DND-41 (cell line): ENCODE measurements around the gene PELI1.
"Not testable (repeated sequence)": the region's sequence is repeated elsewhere in the genome, so short reads cannot be mapped to it uniquely, and the experiment has no call there.

Experiments
- CTCF ChIP-seq: IDR thresholded peaks from 2 replicates; pipeline ENCODE4 v1.5.1; 2012; ENCODE audit warnings: borderline replicate concordance, low read length, moderate library complexity, mild to moderate bottlenecking; ENCODE audit not compliant: poor library complexity, severe bottlenecking; ENCODE audit errors: extremely low read depth
- EZH2 ChIP-seq: IDR thresholded peaks from 3 replicates; pipeline ENCODE4 v1.6.1; 2012; ENCODE audit warnings: borderline replicate concordance, low read depth, mild to moderate bottlenecking, moderate library complexity, low read length, inconsistent platforms; ENCODE audit not compliant: severe bottlenecking

- TF ChIP-seq CTCF, EZH2: not testable (repeated sequence)
Observed at GRCh38 chr2:64079688-64080087, 64.5 kb downstream of the PELI1 start.
